GM23338 (cell line): ENCODE data around the gene USP28. TPM values are rescaled to one million over a fixed set of nuclear protein-coding genes. Genes with fewer than 3 reads are reported as not detected.

Experiments used
- ATAC-seq: fragments of 200-7000 bp; cut with Tn5 transposase; 3 replicates; pipeline ENCODE4 v1.9.1; 2020
- DNase-seq: peaks from one replicate; pipeline ENCODE4 v3.0.0-alpha.2; 2015; ENCODE audit warnings: low spot score
- H2AFZ ChIP-seq: fragments of 200-600 bp; sonication (generic); 2 replicates; pipeline ENCODE4 v1.8.0; 2016; ENCODE audit warnings: antibody characterized with exemption, mild to moderate bottlenecking, moderate library complexity
- H3F3A ChIP-seq: fragments of 200-600 bp; sonication (generic); replicated peaks from 2 replicates; pipeline ENCODE4 v1.8.0; 2017; ENCODE audit warnings: antibody characterized with exemption, mixed run types, low read depth
- H3K27ac ChIP-seq: fragments of 200-600 bp; sonication (generic); 2 replicates; pipeline ENCODE4 v1.6.1; 2016; ENCODE audit warnings: low read depth
- H3K27me3 ChIP-seq: fragments of 200-600 bp; sonication (generic); 2 replicates; pipeline ENCODE4 v1.8.0; 2016; ENCODE audit warnings: mild to moderate bottlenecking, mixed run types, moderate library complexity; ENCODE audit not compliant: insufficient read depth
- H3K36me3 ChIP-seq: fragments of 200-600 bp; sonication (generic); 2 replicates; pipeline ENCODE4 v1.8.0; 2016; ENCODE audit warnings: mild to moderate bottlenecking; ENCODE audit not compliant: insufficient read depth
- H3K4me1 ChIP-seq: fragments of 200-600 bp; sonication (generic); 2 replicates; pipeline ENCODE4 v1.8.0; 2016; ENCODE audit warnings: mild to moderate bottlenecking, moderate library complexity; ENCODE audit not compliant: insufficient read depth
- H3K4me2 ChIP-seq: fragments of 200-600 bp; sonication (generic); 2 replicates; pipeline ENCODE4 v1.7.1; 2017; ENCODE audit warnings: mixed run types
- H3K4me3 ChIP-seq: fragments of 200-600 bp; sonication (generic); 2 replicates; pipeline ENCODE4 v1.6.1; 2016; ENCODE audit warnings: mixed run types
- H3K79me2 ChIP-seq: fragments of 200-600 bp; sonication (generic); replicated peaks from 2 replicates; pipeline ENCODE4 v1.8.0; 2017; ENCODE audit warnings: mild to moderate bottlenecking; ENCODE audit not compliant: insufficient read depth
- H3K9me2 ChIP-seq: fragments of 200-600 bp; sonication (generic); 2 replicates; pipeline ENCODE4 v1.8.0; 2017; ENCODE audit not compliant: insufficient read depth
- H4K20me1 ChIP-seq: fragments of 200-600 bp; sonication (generic); replicated peaks from 2 replicates; pipeline ENCODE4 v1.8.0; 2017; ENCODE audit warnings: mild to moderate bottlenecking; ENCODE audit not compliant: insufficient read depth
- H3K27ac Mint-ChIP-seq: 2 replicates; pipeline ENCODE4 v1.8.0; 2020; ENCODE audit warnings: inconsistent platforms, mild to moderate bottlenecking, moderate library complexity, mixed read lengths
- H3K27me3 Mint-ChIP-seq: 3 replicates; pipeline ENCODE4 v1.8.0; 2022; ENCODE audit warnings: low read depth, mild to moderate bottlenecking, moderate library complexity, mixed read lengths, inconsistent platforms; ENCODE audit not compliant: insufficient read depth, poor library complexity
- H3K36me3 Mint-ChIP-seq: 3 replicates; pipeline ENCODE4 v1.8.0; 2021; ENCODE audit warnings: low read depth, mild to moderate bottlenecking, inconsistent platforms, moderate library complexity, mixed read lengths
- H3K4me1 Mint-ChIP-seq: 3 replicates; pipeline ENCODE4 v1.8.0; 2020; ENCODE audit warnings: mild to moderate bottlenecking, inconsistent platforms, mixed read lengths
- H3K4me3 Mint-ChIP-seq: 3 replicates; pipeline ENCODE4 v1.8.0; 2021; ENCODE audit warnings: moderate library complexity, mild to moderate bottlenecking, inconsistent platforms, mixed read lengths
- H3K9me3 Mint-ChIP-seq: 3 replicates; pipeline ENCODE4 v1.8.0; 2020; ENCODE audit warnings: moderate library complexity, mild to moderate bottlenecking, inconsistent platforms, mixed read lengths
- CREB1 ChIP-seq: fragments of 250-450 bp; sonication (Bioruptor Pico); IDR thresholded peaks from 2 replicates; pipeline ENCODE4 v1.5.0; 2020; ENCODE audit warnings: low read depth, mild to moderate bottlenecking, moderate library complexity
- CTCF ChIP-seq, 2 experiments: fragments of 200-600 bp in 1 of 2; sonication (generic) in 1 of 2; conservative IDR thresholded peaks; 2 replicates each; pipeline versions ENCODE4 v1.5.1 to v1.6.1; 2016 to 2017; ENCODE audit warnings: antibody characterized with exemption in 2 of 2, low read depth in 2 of 2, mild to moderate bottlenecking in 2 of 2, moderate library complexity in 1 of 2
- ETS1 ChIP-seq: IDR thresholded peaks from 2 replicates; pipeline ENCODE4 v1.6.1; 2016; ENCODE audit warnings: antibody characterized with exemption
- EZH2 ChIP-seq: fragments of 200-600 bp; sonication (generic); IDR thresholded peaks from one replicate; pipeline ENCODE4 v1.8.0; 2017; ENCODE audit warnings: antibody characterized with exemption, mild to moderate bottlenecking, low read depth; ENCODE audit not compliant: unreplicated experiment
- EZH2phosphoT487 ChIP-seq: fragments of 200-600 bp; sonication (generic); IDR thresholded peaks from one replicate; pipeline ENCODE4 v1.8.1; 2018; ENCODE audit warnings: antibody characterized with exemption; ENCODE audit not compliant: unreplicated experiment
- JUNB ChIP-seq: IDR thresholded peaks from one replicate; pipeline ENCODE4 v1.6.1; 2016; ENCODE audit warnings: antibody characterized with exemption; ENCODE audit not compliant: unreplicated experiment
- NANOG ChIP-seq: IDR thresholded peaks from 2 replicates; pipeline ENCODE4 v1.6.1; 2016; ENCODE audit warnings: antibody characterized with exemption, borderline replicate concordance
- POLR2AphosphoS5 ChIP-seq: IDR thresholded peaks from 2 replicates; pipeline ENCODE4 v1.6.1; 2016; ENCODE audit warnings: antibody characterized with exemption, low read depth
- REST ChIP-seq: IDR thresholded peaks from one replicate; pipeline ENCODE4 v1.6.1; 2018; ENCODE audit warnings: antibody characterized with exemption; ENCODE audit not compliant: unreplicated experiment
- STAT1 ChIP-seq: IDR thresholded peaks from one replicate; pipeline ENCODE4 v1.6.1; 2016; ENCODE audit warnings: antibody characterized with exemption; ENCODE audit not compliant: unreplicated experiment
- ZNF114 ChIP-seq: fragments of 250-450 bp; sonication (Bioruptor Pico); IDR thresholded peaks from 2 replicates; pipeline ENCODE4 v1.5.0; 2020; ENCODE audit warnings: mild to moderate bottlenecking, moderate library complexity
- ZNF331 ChIP-seq: fragments of 250-450 bp; sonication (Bioruptor Pico); IDR thresholded peaks from 2 replicates; pipeline ENCODE4 v1.5.0; 2020; ENCODE audit warnings: low read depth, mild to moderate bottlenecking, moderate library complexity
- polyA plus RNA-seq: library from polyadenylated mRNA; unstranded; fragments of >200 nt; fragmentation: Nextera tagmentation; extraction: Ambion mirVana; gene quantifications from 2 replicates; pipeline ENCODE4 v1.2.1, GENCODE V29; 2016
- total RNA-seq: library from RNA; depleted of rRNA; stranded (reverse); fragments of >200 nt; shearing (Covaris generic); gene quantifications from 2 replicates; pipeline ENCODE4 v1.2.3, GENCODE V29; 2014

Gene USP28
- total and polyA plus RNA-seq, 2 experiments from 2014 or later: 73.9 to 171 TPM

- Histone ChIP-seq H3F3A (no peaks in the 10 kb centered on the region), H3K79me2 (peaks cover 15% of the 10 kb centered on the region), H3K4me3 (no peak overlapping the region), H3K9me2 (no peaks in the 10 kb centered on the region), H3K27ac (no peak overlapping the region), H3K36me3 (peaks cover 25% of the 10 kb centered on the region), H2AFZ (no peak overlapping the region), H3K4me1 (no peaks in the 10 kb centered on the region), H3K4me2 (no peak overlapping the region), H3K27me3 (no peaks in the 10 kb centered on the region), H4K20me1 (no peaks in the 10 kb centered on the region; the same call in 1 of the 2 replicates)
- TF ChIP-seq CTCF (conservative IDR thresholded peaks at IDR 0.05; ENCODE audit: low read depth in 2 of 2): no peak
- TF ChIP-seq ZNF331 (CRISPR knock-in tag): no peak
- TF ChIP-seq STAT1: no peak
- no peak for ATAC-seq
- Mint-ChIP-seq H3K9me3 (no peaks in the 10 kb centered on the region), H3K36me3 (peaks cover 58% of the 10 kb centered on the region), H3K4me3 (no peak overlapping the region), H3K27ac (no peak overlapping the region), H3K27me3 (no peaks in the 10 kb centered on the region), H3K4me1 (no peaks in the 10 kb centered on the region)
- no peak for DNase-seq
Measured at GRCh38 chr11:113760241-113760640, 115.1 kb downstream of the USP28 start.

- H3K4me3 Mint-ChIP-seq: no peak overlapping the region
- DNase-seq (no peak), ATAC-seq (no peak)
- H3K27ac Mint-ChIP-seq: peak overlapping the region; percentile 23; the same call in 1 of the 2 replicates
- Histone ChIP-seq H2AFZ (no peak overlapping the region), H3K27me3 (no peaks in the 10 kb centered on the region), H3K9me2 (no peaks in the 10 kb centered on the region), H3K79me2 (no peaks in the 10 kb centered on the region), H4K20me1 (no peaks in the 10 kb centered on the region; the same call in 1 of the 2 replicates), H3K4me2 (no peak overlapping the region), H3K4me1 (no peaks in the 10 kb centered on the region), H3K36me3 (peaks cover 22% of the 10 kb centered on the region), H3K4me3 (no peak overlapping the region), H3F3A (no peaks in the 10 kb centered on the region), H3K27ac (no peak overlapping the region)
- peaks cover 24% of the 10 kb centered on the region for H3K36me3 Mint-ChIP-seq
- no peaks in the 10 kb centered on the region for H3K4me1 Mint-ChIP-seq
- no peaks in the 10 kb centered on the region for H3K9me3 Mint-ChIP-seq
- no peaks in the 10 kb centered on the region for H3K27me3 Mint-ChIP-seq
- no peak for TF ChIP-seq JUNB
- no peak for TF ChIP-seq REST
- TF ChIP-seq STAT1: no peak
- TF ChIP-seq CREB1 (CRISPR knock-in tag): no peak
- TF ChIP-seq CTCF (conservative IDR thresholded peaks at IDR 0.05; ENCODE audit: low read depth in 2 of 2): no peak
- TF ChIP-seq POLR2AphosphoS5: no peak
- no peak for TF ChIP-seq NANOG
- TF ChIP-seq ZNF331 (CRISPR knock-in tag): no peak
- no peak for TF ChIP-seq ZNF114 (CRISPR knock-in tag)
- no peak for TF ChIP-seq EZH2
- no peak for TF ChIP-seq ETS1
- TF ChIP-seq EZH2phosphoT487: no peak
Measured at GRCh38 chr11:113752932-113753331, 122.4 kb downstream of the USP28 start.
